ENCODE measurements around the gene AKR1B1.

- TF ChIP-seq MAX (CRISPR knock-in tag; IDR thresholded peaks at IDR 0.05) (no peak), ZNF138 (CRISPR knock-in tag; conservative IDR thresholded peaks at IDR 0.05) (no peak), STAT6 (CRISPR knock-in tag; conservative IDR thresholded peaks at IDR 0.05; ENCODE audit: low read depth) (no peak), ZNF416 (CRISPR knock-in tag; IDR thresholded peaks at IDR 0.05) (no peak), SMAD3 (CRISPR knock-in tag; IDR thresholded peaks at IDR 0.05; ENCODE audit: borderline replicate concordance) (no peak), JUN (CRISPR knock-in tag; IDR thresholded peaks at IDR 0.05) (no peak), RELA (CRISPR knock-in tag; IDR thresholded peaks at IDR 0.05; ENCODE audit: borderline replicate concordance) (no peak), USF2 (CRISPR knock-in tag; IDR thresholded peaks at IDR 0.05) (no peak)
Measured at GRCh38 chr7:134451656-134452055, 7.2 kb downstream of the AKR1B1 start.
